ENCODE measurements around the gene CHCHD10.
"Not testable (repeated sequence)": the region's sequence is repeated elsewhere in the genome, so short reads cannot be mapped to it uniquely, and the experiment has no call there.

Gene CHCHD10

DNA sequence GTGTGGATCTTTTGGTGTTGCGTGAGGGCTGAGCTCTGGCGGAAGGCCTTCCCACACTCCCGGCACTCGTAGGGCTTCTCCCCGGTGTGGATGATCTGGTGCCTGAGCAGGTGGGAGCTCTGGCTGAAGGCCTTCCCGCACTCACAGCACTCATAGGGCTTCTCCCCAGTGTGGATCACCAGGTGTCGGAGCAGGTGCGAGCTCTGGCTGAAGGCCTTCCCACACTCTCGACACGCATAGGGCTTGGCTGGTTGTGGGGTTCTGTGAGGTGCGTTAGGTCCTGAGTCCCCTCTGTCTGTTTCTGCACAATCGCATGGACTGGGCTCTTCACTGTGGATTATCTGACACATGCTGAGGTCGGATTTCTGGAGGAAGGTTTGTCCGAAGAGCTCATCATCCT lies 23.3 kb downstream of the CHCHD10 start:
- DNase-seq: no peak

DNA sequence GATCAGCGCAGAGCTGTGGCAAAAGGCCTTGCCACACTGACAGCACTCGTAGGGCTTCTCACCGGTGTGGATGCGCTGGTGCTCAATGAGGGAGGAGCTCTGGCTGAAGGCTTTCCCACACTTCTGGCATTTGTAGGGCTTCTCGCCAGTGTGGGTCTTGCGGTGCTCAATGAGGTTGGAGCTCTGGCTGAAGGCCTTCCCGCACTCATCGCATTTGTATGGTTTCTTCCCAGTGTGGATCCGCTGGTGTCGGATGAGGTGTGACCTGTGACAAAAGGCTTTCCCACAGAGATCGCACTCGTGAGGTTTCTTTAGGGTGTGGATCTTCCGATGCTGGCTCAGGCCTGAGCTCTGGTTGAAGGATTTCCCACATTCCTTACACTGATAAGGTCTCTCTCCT lies 23.8 kb downstream of the CHCHD10 start:
- no peak for DNase-seq

GRCh38 chr22:23743303-23743705 lies 24.5 kb downstream of the CHCHD10 start:
- DNase-seq: no peak

DNA sequence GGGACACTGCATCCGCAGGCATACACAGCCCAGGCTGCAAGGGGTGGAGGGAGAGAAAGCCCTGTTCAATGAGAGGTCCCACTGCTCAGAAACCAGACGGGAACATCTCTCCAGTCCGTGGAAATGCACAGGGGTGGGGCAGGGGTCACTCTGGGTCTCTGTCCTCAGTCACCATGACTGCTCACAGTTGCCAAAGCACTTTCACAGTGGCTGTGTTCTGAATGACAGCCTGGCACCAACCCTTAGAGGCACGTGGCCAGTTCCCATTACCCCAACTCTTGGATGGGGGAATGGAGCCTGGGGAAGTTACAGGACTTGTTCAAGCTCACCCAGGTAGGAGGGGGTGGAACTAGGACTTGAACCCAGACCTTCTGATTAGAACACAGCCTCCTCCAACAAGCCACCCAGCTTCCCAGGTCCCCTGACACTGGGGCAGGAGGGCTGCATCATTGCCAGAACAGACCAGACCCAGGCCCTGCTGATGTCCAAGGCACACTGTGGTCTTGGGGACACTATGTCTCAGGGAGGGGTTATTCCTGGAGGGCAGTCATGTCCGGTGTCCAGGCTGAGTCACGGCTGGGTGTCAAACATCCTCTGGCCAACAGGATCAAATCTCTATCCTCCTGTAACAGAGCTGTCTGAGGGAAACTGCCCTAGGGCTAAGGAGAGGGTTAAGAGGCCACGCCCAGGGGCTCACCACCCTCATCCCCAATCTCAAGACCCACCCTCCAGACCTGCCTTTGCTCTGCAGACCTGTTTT lies 25.1 kb downstream of the CHCHD10 start:
- no peak for DNase-seq

- DNase-seq: no peak
Measured at GRCh38 chr22:23737696-23738095, 30.1 kb downstream of the CHCHD10 start.

DNA sequence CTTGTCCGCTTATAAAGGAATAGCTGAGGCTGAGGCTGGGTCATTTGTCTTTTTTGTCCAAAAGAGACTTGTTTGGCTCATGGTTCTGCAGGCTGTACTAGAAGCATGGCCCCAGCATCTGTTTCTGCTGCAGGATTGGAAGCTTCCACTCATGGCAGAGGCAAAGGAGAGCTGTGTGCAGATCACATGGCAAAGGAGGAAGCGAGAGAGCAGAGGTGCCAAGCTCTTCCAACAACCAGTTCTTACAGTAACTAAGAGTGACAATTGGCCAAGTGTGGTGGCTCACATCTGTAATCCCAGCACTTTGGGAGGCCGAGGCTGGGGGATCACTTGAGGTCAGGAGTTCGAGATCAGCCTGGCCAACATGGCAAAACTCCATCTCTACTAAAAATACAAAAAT lies 39.7 kb downstream of the CHCHD10 start:
- DNase-seq: not testable (repeated sequence)

- DNase-seq: no peak
Measured at GRCh38 chr22:23722724-23723123, 45.0 kb downstream of the CHCHD10 start.

DNA sequence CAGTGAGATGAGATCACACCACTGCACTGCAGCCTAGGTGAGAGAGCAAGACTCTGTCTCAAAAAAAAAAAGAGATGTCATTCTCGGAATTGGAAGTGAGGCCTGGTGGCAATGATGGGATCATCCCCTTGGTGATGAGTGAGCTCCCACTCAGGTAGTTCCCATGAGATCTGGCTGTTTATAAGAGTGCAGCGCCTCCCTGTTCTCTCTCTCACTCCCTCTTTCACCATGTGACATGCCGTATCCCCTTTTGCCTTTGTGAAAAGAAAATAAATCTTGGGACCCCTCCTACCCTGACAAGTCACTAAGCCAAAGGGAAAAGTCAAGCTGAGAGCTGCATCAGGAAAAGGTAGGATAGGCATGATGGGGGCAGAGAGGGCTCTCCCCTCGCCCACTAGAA lies 45.6 kb downstream of the CHCHD10 start:
- no peak for DNase-seq

DNA sequence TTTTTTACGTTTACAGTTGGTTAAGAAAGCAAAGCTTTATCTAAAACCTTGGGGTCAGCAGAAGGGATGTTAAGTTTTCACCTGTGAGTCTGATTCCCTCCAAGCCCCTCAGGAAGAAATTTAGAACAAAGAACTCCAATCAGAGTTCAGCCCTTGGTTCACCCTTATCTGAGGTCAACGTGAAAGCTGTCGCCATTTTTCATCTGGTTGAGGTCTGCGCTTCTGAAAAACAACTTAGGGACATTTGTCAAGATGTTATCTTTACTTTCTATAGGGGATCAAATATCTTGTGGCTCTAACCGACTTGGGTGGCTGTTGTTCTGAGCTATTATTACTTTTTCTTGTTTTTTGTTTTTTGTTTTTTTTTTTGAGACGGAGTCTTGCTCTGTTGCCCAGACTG lies 46.9 kb downstream of the CHCHD10 start:
- DNase-seq: no peak

- DNase-seq: no peak
Measured at GRCh38 chr22:23718371-23719165, 49.2 kb downstream of the CHCHD10 start.

- DNase-seq: peak; percentile 88
Measured at GRCh38 chr22:23716811-23717801, 50.7 kb downstream of the CHCHD10 start.
